BE2C (cell line): ENCODE data around the gene EARS2.

Experiments
- DNase-seq: peaks from one replicate; pipeline ENCODE4 v3.0.0-alpha.2; 2020
- H3K27me3 ChIP-seq: fragments of 250-450 bp; sonication (Bioruptor Pico); 2 replicates; pipeline ENCODE4 v1.5.1; 2020; ENCODE audit warnings: mild to moderate bottlenecking
- H3K36me3 ChIP-seq: fragments of 250-450 bp; sonication (Bioruptor Pico); 2 replicates; pipeline ENCODE4 v1.5.1; 2020; ENCODE audit warnings: mild to moderate bottlenecking
- H3K4me1 ChIP-seq: fragments of 250-450 bp; sonication (Bioruptor Pico); 2 replicates; pipeline ENCODE4 v1.5.1; 2020
- H3K4me3 ChIP-seq: 2 replicates; pipeline ENCODE4 v1.5.1; 2011; ENCODE audit warnings: low read depth, low read length
- H3K9me3 ChIP-seq: fragments of 250-450 bp; sonication (Bioruptor Pico); 2 replicates; pipeline ENCODE4 v1.5.1; 2020
- CTCF ChIP-seq: IDR thresholded peaks from 2 replicates; pipeline ENCODE4 v1.5.1; 2012; ENCODE audit warnings: mild to moderate bottlenecking, low read depth, low read length

Gene EARS2

GRCh38 chr16:23527961-23528643 lies 29.0 kb downstream of the EARS2 start:
- no peak overlapping the region for H3K4me3 ChIP-seq
- no peak for DNase-seq
- no peaks in the 10 kb centered on the region for H3K27me3 ChIP-seq
- H3K4me1 ChIP-seq, result no peaks in the 10 kb centered on the region; the same call in 1 of the 2 replicates
- no peak for TF ChIP-seq CTCF
- peaks cover 62% of the 10 kb centered on the region for H3K36me3 ChIP-seq
- no peaks in the 10 kb centered on the region for H3K9me3 ChIP-seq

- no peak for DNase-seq
- H3K9me3 ChIP-seq, result no peaks in the 10 kb centered on the region
- TF ChIP-seq CTCF, result no peak
- H3K27me3 ChIP-seq, result no peaks in the 10 kb centered on the region
- no peaks in the 10 kb centered on the region; the same call in 1 of the 2 replicates for H3K4me1 ChIP-seq
- H3K36me3 ChIP-seq, result peaks cover 50% of the 10 kb centered on the region
- no peak overlapping the region for H3K4me3 ChIP-seq
These were observed 32.3 kb downstream of the EARS2 start for GRCh38 chr16:23524886-23525285.

GRCh38 chr16:23523876-23524385 lies 33.2 kb downstream of the EARS2 start:
- no peak for DNase-seq
- Histone ChIP-seq H3K36me3 (peaks cover 50% of the 10 kb centered on the region), H3K4me1 (peaks cover 2% of the 10 kb centered on the region; the same call in 1 of the 2 replicates), H3K9me3 (no peaks in the 10 kb centered on the region), H3K27me3 (no peaks in the 10 kb centered on the region), H3K4me3 (no peak overlapping the region)
- TF ChIP-seq CTCF, result no peak

- peaks cover 5% of the 10 kb centered on the region; the same call in 1 of the 2 replicates for H3K4me1 ChIP-seq
These were observed 33.8 kb downstream of the EARS2 start for GRCh38 chr16:23523321-23523720.

GRCh38 chr16:23521965-23522364 lies 35.2 kb downstream of the EARS2 start:
- DNase-seq, result no peak
- Histone ChIP-seq H3K36me3 (peaks cover 38% of the 10 kb centered on the region), H3K27me3 (no peaks in the 10 kb centered on the region), H3K4me1 (peaks cover 5% of the 10 kb centered on the region; the same call in 1 of the 2 replicates), H3K4me3 (no peak overlapping the region), H3K9me3 (no peaks in the 10 kb centered on the region)
- TF ChIP-seq CTCF, result no peak

More at GRCh38 chr16:23523321-23523720, 33.8 kb downstream of the EARS2 start:
- H3K4me3 ChIP-seq, result no peak overlapping the region
- no peaks in the 10 kb centered on the region for H3K9me3 ChIP-seq
- H3K36me3 ChIP-seq, result peaks cover 44% of the 10 kb centered on the region
- TF ChIP-seq CTCF, result no peak
- no peaks in the 10 kb centered on the region for H3K27me3 ChIP-seq
- no peak for DNase-seq
